CD4-positive, alpha-beta T cell treated with Interleukin-15 for 4 hours (primary cell): ENCODE results near the gene TSPAN15.
"Not testable (repeated sequence)": the region's sequence is repeated elsewhere in the genome, so short reads cannot be mapped to it uniquely, and the experiment has no call there.

Source experiments
- DNase-seq: peaks from one replicate; pipeline ENCODE4 v3.0.0-alpha.2; 2020; ENCODE audit warnings: low spot score

The TSPAN15 gene

DNA sequence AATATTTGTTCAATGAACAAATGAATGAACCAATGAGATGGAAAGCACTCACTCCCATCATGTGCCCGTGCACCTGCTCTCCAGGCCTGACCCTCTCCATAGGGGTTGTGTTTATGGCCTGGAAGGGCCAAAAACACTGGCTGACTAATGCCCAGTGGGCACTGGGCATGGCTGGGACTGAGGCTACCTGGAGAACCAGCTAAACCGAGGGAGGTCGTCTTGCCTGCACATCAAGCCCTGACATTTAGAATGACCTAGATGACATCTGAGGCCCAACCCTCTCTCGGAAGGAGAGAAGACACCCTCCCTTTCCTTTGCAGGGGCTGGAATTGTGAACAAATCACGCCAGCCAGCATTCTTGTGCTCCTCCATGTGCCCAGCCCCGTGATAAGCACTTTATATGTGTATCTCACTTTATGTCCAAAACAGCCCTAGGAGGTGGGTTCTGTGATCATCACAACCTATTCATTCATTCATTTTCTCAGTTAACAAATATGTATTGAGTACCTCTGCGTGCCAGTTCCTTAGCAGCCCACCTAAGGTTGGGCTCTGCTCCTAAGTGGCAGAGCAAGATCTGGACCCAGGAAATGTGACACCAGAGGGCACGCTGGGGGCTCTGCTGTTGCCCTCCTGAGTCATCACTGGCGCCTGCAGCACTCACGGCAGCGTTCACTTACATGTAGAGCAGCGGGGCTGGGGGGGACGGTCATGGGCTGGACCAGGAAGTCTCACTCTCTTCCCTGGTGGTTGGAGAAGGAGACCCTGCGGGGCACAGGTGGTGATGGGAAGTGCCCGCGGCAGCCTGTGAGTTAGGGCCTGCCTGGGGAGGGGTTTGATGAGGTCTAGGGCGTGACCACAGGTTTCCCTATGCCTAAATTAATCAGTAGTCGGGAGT lies 52.0 kb downstream of the TSPAN15 start:
- DNase-seq, result no peak

DNA sequence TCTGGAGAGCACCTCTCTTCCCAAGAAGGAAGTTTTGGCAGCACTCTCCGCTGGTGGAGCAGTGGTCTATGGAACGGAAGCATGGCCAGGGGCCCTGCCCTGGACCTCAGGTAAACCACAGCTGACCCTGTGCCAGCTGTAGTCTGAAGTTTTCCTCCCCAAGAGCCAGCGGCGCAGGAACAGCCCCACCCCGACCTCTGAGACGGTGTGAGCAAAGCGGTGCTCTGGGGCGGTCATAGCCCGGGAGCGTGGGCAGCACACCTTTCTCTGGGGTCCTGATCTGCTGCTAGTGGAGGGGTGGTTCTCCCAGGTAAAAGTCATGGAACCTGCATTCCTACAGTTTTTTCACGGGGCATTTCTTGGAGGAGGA lies 52.6 kb downstream of the TSPAN15 start:
- DNase-seq, result no peak

DNA sequence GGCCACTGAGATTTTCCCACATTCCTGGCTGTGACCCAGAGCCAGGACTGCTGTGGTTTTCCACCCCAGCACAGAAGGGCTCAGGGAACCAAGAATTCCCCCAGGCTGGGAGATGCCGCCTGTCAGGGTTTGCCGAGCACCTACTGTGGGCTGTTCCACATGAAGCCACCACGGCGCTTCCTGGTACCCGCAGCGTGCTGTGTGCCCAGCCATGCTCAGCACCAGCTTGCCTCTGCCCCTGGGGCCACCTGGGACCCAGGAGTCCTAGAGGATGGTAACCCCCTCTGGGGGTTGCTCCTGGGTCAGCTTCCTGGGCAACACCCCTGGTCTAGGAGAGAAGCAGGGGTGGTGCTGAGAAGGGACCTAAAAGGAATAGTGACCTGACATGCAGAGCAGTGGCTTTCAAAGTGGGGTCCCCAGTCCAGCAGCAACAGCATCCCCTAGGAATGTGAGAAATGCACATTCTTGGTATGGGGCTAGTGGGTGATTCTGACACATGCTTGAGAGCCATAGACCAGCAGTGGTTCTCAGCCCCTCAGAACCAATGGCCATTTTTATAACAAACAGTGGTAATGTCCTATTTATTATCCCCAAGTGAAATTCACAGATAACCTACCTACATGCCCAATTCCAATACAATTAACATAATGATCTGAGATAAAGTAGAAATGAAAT lies 53.4 kb downstream of the TSPAN15 start:
- DNase-seq, result no peak

DNA sequence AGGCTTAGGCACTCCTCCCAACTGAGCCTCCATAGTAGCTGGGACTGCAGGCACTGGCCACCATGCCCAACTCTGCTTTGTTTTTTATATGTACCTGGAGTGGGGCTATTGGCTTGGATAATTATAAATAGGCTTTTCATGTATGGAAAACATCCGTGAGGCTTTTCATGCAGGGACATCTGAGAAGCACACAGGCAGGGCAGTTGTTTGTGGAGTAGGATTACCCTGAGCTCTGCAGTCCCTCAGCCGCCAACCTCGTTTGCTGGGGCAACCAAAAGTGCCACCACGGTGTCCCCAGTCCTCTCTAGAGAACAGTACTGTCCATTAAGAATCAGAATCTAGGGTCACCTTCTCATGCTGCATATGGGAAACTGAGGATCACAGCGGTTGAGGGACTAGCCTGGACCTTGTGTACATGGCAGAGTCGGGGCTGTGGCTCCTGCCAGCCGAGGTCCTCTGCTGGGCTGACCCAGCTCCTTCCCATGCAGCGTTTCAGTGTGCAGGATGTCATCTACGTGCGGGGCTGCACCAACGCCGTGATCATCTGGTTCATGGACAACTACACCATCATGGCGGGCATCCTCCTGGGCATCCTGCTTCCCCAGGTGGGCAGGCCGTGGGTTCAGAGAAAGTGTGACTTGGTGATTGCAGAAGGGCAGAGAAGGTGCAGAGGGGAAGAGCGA lies 54.5 kb downstream of the TSPAN15 start:
- DNase-seq, result no peak

DNA sequence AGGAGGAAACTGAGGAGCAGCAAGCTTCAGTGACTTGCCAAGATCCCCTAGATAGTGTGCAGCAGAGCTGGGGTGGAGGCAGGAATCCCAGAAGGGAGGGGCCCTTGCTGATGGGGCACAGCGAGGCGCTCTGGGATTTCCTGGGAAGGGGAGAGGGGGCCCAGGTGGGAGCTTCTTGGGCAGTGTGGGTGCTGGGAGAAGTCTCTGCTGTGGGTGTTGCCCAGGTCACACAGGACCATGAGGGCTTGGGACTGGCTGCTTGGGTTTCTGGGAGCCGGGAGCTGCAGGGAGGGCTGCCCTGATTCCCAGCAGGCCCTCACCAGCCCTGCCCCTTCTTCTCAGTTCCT lies 55.2 kb downstream of the TSPAN15 start:
- DNase-seq, result no peak

DNA sequence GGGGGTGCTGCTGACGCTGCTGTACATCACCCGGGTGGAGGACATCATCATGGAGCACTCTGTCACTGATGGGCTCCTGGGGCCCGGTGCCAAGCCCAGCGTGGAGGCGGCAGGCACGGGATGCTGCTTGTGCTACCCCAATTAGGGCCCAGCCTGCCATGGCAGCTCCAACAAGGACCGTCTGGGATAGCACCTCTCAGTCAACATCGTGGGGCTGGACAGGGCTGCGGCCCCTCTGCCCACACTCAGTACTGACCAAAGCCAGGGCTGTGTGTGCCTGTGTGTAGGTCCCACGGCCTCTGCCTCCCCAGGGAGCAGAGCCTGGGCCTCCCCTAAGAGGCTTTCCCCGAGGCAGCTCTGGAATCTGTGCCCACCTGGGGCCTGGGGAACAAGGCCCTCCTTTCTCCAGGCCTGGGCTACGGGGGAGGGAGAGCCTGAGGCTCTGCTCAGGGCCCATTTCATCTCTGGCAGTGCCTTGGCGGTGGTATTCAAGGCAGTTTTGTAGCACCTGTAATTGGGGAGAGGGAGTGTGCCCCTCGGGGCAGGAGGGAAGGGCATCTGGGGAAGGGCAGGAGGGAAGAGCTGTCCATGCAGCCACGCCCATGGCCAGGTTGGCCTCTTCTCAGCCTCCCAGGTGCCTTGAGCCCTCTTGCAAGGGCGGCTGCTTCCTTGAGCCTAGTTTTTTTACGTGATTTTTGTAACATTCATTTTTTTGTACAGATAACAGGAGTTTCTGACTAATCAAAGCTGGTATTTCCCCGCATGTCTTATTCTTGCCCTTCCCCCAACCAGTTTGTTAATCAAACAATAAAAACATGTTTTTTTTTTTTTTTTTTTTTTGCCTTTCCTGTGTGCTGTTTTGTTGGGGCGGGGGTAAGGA lies 55.8 kb downstream of the TSPAN15 start:
- peak; percentile 48 for DNase-seq

DNA sequence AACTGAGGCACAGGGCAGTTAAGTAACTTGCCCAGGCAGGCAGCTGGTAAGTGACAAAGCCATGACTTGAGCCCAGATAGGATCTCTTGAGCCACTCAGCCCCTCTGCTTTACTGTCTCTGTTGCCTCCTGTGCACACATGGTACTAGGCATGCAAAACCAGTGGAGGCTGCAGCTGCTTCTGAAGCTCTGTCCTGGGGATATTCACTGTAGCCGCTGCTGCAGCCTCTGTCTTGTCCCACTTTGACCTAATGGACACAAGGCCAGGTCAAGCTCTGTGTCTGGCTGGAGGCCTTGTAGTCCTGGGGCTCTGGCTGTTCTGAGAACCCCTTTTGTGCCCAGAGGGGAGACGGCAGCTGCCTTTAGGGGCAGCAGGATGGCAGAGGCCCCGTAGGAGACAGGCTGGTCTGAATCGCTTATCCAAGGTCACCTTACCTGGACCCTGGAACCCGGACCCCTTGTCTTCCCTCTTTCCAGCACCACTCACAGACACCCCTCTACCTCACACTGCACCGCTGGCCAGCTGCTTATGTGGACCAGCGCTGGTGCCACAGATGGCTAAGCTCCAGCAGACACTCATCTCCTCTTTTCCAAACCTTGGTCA lies 57.6 kb downstream of the TSPAN15 start:
- no peak for DNase-seq

DNA sequence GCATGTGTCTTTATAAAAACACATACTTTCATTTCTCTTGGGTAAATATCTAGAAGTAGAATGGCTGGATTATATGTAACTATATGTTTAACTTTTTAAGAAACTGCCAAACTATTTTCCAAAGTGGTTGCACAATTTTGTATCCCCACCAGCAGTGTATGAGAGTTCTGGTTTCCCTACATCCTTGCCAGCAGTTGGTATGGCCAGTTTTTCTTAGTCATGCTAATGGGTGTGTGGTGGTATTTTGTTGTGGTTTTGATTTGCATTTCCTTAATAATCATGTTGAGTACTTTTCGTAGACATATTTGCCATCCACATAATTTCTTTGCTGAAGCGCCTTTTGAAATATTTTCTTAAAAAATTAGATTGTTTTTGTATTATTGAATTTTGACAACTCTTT lies 61.6 kb downstream of the TSPAN15 start:
- DNase-seq, result no peak

DNA sequence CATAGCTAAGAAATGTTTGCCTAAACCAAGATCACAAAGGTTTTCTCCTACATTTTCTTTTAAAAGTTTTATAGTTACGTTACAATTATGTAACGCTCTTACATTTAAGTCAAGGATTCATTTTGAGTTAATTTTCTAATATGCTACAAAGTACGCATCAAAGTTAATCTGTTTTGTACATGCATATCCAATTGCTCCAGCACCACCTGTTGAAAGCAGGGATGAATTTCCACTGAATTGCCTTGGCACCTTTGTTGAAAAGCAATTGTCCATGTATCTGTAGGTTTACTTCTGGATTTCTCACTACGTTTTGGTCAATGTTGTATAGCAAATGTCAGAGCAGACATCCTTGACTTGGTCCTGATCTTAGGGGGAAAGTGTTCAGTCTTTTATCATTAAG lies 62.4 kb downstream of the TSPAN15 start:
- DNase-seq, result no peak

DNA sequence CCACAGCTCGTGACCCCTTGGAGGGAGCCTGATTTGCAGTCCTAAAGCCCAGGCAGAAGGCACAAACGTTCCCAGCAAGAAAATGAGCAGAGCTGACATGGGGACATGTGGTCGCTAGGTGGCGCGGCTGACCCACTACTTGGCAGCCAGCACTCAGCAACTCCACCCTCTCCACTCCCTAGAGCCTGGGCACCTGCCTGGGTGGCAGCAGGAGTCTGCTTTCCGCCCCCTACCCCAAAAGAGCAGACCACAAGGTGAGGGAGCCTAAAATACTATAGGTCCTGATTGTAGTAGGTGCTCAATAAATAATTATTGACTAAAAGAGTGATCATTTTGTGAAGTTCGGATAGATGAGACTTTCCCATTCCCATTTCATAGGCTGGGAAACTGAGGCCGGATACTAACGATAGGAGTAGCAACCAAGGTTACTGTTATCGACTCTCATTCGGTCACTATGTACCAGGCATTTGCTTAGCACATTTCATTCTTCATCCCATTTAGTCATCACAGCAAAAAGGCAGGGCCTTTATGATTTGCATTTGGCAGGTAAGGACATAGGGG lies 64.5 kb downstream of the TSPAN15 start:
- DNase-seq, result peak; percentile 76

DNA sequence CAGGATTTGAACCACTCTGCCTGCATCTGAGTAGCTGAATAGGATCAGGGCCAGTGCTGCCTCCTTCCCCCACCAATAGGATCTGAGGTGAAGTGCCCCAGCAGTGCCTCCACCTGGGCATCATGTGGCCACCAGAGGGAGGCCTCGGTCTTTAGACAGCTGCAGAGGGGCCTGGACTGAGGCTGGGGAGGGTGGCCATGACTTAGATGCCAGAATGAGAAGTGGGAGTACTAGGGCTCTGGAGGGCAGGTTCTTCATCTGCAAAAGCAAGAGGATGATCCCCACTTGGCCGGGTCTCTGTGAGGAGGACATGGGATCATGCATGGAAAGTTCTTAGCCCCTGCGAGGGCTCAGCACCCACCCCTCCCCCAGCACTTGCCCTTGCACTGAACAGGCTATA lies 65.1 kb downstream of the TSPAN15 start:
- DNase-seq, result peak; percentile 7

DNA sequence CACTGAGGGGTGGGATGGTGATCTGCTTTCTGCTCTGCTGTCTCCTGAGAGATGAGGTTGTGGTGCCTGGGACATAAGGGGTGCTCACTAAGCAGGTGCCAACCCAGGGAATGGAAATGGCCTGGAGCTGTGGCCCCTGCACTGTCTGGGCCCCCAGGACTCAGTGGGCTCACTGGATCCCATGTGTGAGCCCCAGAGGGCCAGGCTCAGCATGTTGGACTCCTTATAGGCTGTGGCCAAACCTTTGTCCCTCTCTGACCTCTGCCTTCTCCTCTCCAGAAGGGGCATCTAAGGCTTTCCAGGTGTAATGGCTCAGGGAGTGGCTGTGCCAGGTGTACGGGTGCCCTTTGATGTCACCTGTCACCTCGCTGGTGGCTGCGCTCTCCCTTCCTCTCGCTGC lies 65.5 kb downstream of the TSPAN15 start:
- no peak for DNase-seq

DNA sequence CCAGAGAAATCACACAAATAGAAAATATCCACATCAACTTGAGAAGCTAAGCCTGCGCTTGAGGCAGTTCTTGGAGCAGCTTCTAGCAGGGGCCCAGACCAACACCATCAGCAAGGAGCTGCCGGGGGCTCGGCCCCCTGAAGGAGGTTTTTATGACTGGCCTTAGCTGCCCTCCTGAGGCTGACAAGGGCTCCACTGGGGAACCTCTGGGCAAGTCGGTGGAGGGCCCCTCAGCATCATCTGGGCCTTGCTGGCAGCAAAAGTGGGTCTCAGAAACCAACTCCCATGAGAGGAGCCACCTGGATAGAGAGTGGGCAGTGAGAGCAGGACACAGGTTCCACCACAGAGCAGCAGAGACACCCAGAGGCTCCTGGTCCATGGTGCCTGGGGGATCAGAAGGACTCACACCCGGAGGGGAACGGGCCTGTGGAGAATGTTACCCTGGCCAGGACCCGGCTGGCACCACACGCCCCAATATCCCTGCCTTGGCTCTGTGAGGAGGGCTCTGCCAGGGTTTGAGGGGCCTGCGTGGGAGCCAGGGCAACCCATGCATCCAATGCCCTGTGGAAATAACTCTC lies 66.1 kb downstream of the TSPAN15 start:
- DNase-seq, result no peak

DNA sequence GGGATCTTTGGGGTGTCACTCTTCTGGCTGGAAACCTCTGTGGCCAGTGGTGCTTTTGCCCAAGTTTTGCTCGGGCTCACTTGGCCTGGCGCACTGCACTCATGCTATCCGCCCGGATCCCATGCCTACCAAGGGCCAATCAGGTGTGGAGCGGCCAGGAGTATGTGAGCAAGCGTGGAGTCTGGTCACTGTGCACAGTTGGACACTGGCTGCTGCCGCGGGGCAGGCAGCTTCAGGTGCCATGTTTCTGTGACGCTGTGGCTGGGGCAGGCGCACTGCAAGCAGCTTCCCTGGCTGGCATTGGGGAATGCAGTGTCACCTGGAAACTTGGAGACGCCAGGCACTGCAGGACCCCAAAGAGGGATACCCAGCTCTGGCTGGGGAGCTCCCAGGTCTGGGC lies 76.7 kb downstream of the TSPAN15 start:
- DNase-seq, result no peak

DNA sequence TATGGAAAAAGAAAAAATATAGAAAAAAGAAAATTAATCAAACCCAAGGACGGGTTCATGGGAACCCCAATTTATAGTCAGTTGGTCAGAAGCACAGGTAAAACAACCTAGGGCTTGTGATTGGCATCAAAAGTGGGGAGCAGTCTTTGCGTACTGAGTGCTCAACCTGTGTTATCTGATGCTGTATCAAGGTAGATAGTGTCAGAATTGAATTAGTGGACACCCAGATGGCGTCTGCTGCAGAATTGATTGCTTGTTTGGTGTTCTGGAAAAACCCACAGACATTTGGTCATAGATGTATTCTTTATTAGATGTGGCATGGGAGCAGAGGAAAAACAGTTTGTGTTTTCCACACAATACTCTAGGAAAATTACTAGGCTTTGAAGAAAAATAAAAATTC lies 82.4 kb downstream of the TSPAN15 start:
- DNase-seq, result no peak

DNA sequence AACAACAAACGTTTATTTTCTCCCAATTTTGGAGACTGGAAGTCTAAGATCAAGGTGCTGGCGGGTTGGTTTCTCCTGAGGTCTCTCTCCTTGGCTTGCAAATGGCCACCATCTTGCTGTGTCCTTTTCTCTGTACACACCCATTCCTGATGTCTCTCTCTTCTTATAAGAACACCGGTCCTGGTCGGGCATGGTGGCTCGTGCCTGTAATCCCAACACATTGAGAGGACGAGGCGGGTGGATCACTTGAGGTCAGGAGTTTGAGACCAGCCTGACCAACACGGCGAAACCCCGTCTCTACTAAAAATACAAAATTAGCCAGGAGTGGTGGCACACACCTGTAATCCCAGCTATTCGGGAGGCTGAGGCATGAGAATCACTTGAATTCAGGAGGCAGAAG lies 85.3 kb downstream of the TSPAN15 start:
- DNase-seq, result not testable (repeated sequence)

DNA sequence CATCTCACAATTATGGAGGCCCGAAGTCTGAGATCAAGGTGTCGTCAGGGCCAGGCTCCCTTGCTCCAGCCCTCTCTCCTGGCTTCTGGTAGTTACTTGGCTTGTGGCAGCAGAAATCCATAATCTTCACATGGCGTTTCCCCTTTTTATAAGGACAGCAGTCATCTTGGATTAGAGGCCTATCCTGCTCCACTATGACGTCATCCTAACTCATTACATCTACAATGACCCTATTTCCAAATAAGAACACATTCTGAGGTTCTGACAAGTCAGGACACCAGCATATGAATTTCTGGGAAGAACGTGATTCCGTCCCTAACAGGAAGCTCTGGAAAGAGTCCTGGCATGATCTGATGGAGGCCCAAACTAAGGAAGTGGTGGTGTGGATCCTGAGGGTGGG lies 86.2 kb downstream of the TSPAN15 start:
- no peak for DNase-seq

DNA sequence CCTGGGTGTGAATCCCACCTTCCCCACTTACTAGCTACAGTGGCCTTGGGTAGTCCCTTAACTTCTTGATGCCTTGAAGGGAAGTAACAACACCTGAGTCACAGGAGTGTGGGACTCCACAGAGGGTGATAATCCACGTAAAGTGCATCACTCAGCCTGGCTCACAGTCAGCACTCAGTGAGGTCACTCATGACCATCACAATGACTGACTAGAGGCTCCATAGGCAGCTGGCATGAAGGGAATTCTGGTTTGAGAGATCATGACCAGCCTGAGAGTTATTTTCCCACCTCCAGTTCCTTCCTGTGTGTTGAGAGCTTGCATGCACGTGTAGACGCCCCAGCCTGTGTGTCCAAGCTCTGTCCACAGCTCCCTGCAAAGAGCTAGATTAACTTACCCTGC lies 87.2 kb downstream of the TSPAN15 start:
- DNase-seq, result no peak

DNA sequence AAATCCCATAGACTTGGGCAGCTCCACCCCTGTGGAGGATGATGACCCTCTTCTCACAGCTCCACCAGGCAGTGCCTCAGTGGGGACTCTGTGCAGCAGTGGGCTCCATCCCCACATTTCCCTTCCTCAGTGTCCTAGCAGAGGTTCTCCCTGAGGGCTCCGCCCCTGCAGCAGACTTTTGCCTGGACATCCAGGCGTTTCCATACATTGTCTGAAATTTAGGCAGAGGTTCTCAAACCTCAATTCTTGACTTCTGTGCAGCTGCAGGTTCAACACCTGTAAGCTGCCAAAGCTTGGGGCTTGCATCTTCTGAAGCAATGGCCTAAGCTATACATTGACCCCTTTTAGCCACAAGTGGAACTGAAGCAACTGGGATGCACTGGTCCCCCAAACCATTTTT lies 90.2 kb downstream of the TSPAN15 start:
- DNase-seq, result no peak

DNA sequence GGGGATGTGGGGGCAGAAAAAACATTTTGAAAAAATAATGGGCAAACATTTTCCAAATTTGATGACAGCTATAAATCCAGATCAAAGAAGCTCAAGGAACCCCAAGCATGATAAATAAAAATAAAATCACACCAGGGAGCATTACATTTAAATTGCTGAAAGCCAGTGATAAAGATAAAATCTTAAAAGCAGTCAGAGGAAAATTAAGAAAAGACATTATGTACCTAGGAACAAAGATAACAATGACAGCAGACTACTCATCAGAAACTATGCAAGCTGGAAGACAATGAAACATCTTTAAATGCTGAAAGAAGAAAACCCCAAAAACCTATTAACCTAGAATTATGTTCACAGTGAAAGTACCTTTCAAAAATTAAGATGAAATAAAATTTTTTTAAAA lies 98.7 kb downstream of the TSPAN15 start:
- DNase-seq, result no peak

DNA sequence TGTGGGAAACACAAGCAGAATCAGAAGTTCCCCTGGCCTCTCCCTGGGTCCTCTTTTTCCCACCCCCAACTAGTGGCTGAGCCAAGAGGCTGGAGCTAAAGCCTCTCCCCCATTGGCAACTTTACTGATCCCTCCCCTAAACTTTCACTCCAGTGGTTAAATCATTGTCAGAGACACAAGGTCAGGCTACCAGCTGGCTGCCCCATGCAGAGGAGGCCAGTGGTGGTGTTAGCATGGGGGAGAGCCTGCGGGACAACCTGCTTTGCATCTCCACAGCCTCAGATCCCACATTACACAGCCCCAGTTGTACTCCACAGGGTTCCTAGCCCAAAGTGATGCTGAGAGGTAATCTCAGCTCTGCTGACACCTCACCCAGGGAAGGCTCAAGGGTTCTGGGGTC lies 101.0 kb downstream of the TSPAN15 start:
- DNase-seq, result no peak
